GM12892 (cell line): ENCODE measurements around the gene GNA12.

Source experiments
- POLR2A ChIP-seq: IDR thresholded peaks from 2 replicates; pipeline ENCODE4 v1.6.1; 2011; ENCODE audit warnings: low read depth, low read length, control low read depth
- POLR2AphosphoS5 ChIP-seq: IDR thresholded peaks from 2 replicates; pipeline ENCODE4 v1.6.1; 2011; ENCODE audit warnings: low read depth, low read length, control low read depth
- TAF1 ChIP-seq: IDR thresholded peaks from 2 replicates; pipeline ENCODE4 v1.6.1; 2011; ENCODE audit warnings: low read depth, mild to moderate bottlenecking, control low read depth, low read length, borderline replicate concordance

DNA sequence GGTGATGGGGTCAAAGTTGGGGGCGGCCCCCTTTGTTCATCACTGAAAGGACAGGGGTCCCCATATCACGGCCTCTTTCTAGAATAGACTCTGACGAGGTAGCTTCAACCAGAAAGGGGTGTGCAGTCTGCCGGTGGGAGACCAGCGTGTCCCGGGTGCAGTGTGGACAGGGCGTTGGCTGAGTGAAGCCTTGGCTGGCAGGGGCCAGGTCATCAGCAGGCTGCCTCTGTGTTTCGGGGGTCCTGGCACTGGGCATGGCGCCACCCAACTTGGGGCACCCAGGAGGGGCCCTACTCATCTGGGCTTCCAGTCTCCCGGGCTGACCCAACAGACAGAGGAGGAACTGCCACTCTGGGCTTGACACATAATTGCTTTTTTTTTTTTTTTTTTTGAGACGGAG is 159.6 kb downstream of the GNA12 start:
- TF ChIP-seq POLR2A (no peak), POLR2AphosphoS5 (no peak), TAF1 (no peak)
